IPS-18c (cell line): Measurements from ENCODE around the gene PTPN11.
"Not testable (repeated sequence)": the region's sequence is repeated elsewhere in the genome, so short reads cannot be mapped to it uniquely, and the experiment has no call there.

Experiments
- H3K4me3 ChIP-seq: 2 replicates; pipeline ENCODE4 v1.7.0; 2013; ENCODE audit warnings: low read depth, mild to moderate bottlenecking, low read length, moderate library complexity; ENCODE audit not compliant: insufficient read depth
- H3K9me3 ChIP-seq: one replicate; pipeline ENCODE4 v1.6.1; 2013; ENCODE audit warnings: mild to moderate bottlenecking, low read length, moderate library complexity; ENCODE audit not compliant: control insufficient read depth, insufficient read depth

The PTPN11 gene

DNA sequence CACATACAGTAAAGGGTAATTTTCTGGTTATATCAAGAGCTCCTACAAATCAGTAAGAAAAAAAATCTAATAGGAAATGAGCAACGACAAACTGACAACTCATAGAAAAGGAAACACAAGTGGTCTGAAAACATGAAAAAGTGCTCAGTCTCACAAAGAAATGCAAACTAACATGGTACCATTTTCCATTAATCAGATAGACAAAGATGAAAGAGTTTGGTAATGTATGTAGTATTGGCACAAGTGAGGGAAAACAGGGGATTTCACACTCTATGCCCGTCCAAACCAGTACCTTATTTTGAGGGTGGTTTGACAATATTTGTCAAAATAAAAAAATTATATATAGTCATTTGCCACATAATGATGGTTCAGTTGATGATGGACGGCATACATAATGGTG, 13.2 kb downstream of the PTPN11 start:
- peaks cover 2% of the 10 kb centered on the region for H3K9me3 ChIP-seq
- H3K4me3 ChIP-seq: no peak overlapping the region

DNA sequence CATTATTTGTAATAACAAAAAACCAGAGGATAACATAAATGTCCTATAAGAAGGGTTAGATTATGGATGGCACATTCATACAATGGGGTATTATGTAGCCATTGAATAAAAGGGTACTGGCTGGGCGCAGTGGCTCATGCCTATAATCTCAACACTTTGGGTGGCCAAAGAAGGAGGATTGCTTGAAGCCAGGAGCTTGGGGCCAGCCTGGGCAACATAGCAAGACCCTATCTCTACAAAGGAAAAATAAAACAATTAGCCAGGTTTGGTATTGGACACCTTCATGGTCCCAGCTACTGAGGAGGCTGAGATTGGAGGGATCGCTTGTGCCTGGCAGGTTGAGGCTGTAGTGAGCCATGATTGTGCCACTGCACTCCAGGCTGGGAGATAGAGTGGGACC, 14.8 kb downstream of the PTPN11 start:
- peaks cover 2% of the 10 kb centered on the region for H3K9me3 ChIP-seq
- H3K4me3 ChIP-seq: no peak overlapping the region

- not testable (repeated sequence) for H3K9me3 ChIP-seq, H3K4me3 ChIP-seq
Measured at GRCh38 chr12:112438645-112439044, 19.9 kb downstream of the PTPN11 start.

DNA sequence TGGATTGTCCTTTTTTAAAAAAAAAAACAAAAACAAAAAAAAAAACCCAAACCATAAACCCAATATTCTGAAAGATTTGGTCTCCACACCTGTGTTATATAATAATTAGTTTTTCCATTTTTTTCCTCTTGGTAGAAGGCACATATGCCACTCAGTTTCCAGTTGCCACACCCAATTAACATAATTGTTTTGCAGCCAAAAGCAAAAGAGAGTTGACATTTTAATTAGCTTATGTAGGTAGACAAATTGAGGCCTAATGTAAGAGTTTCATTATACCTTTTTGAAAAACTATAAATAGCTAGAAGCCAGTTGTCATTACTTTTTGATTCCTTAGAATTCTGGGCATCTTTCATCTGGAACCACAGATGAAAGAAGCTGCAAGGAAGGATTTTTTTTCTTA, 21.0 kb downstream of the PTPN11 start:
- no peak overlapping the region for H3K4me3 ChIP-seq
- H3K9me3 ChIP-seq: peaks cover 1% of the 10 kb centered on the region

- H3K4me3 ChIP-seq, H3K9me3 ChIP-seq: not testable (repeated sequence)
Measured at GRCh38 chr12:112440653-112441052, 21.9 kb downstream of the PTPN11 start.

DNA sequence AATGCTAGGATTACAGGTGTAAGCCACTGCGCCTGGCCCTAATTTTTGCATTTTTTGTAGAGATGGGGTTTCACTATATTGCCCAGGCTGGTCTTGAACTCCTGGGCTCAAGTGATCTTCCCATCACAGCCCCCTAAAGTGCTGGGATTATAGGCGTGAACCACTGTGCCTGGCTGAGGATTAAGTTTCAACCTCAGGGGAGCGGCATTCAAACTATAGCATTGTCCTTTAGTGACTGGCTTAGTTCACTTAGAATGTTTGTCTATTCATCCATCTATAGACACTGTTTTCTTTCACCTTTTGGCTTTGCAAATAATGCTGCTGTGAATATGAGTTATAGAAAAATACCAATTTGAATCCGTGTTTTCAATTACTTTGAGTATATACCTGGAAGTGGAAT, 25.2 kb downstream of the PTPN11 start:
- H3K4me3 ChIP-seq: no peak overlapping the region

DNA sequence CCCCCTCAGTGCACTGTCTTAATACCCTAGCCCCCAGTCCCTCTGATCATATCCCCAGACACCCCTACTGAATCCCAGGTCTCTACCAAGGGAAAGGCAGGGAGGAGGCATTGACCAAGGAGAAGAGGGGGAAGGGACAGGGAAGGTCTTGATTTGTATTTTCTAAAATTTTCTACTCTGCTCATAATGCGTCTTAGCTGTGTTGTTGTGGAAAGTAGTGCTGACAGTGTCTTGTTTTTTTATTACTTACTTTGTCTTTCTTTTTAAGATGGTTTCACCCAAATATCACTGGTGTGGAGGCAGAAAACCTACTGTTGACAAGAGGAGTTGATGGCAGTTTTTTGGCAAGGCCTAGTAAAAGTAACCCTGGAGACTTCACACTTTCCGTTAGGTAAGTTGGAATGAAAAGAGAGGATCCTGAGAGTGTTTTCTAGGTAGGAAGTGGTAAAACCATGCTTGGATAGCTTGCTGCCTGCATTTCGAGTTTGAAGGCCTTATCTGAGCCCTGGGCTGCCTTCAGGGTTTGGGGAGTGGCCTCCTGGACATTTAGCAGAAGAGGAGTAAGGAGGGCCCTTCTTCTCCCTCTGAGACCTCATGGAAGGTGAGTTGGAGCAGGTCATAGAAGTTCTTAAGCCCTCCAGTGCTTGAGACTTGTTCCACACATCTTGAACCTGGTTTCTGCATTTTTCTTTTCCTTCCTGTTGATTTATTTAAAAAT, 27.4 kb downstream of the PTPN11 start:
- H3K4me3 ChIP-seq: no peak overlapping the region

More for the DNA sequence above, 25.2 kb downstream of the PTPN11 start:
- no peaks in the 10 kb centered on the region for H3K9me3 ChIP-seq

DNA sequence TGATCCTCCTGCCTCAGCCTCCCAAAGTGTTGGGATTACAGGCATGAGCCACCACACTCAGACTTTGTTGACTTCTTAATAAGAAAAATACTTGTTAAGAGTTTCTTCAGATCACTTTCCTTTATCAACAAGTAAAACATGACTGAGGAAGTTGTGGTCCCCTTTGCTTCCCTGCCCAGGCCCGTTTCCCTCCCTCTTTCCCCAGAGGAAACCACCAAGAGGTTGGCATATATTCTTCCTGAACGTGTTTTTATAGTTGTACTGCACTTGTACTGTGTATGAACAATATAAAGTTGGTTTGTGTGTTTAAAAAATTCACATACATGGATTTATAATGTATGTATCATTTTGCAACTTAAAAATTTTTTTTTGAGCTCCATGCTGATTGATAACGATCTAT, 28.4 kb downstream of the PTPN11 start:
- H3K4me3 ChIP-seq: no peak overlapping the region
- no peaks in the 10 kb centered on the region for H3K9me3 ChIP-seq

More for the DNA sequence above, 27.4 kb downstream of the PTPN11 start:
- no peaks in the 10 kb centered on the region for H3K9me3 ChIP-seq

GRCh38 chr12:112448165-112448564, 29.4 kb downstream of the PTPN11 start:
- not testable (repeated sequence) for H3K9me3 ChIP-seq

GRCh38 chr12:112450725-112451124, 32.0 kb downstream of the PTPN11 start:
- H3K9me3 ChIP-seq: no peaks in the 10 kb centered on the region
- H3K4me3 ChIP-seq: no peak overlapping the region

More at GRCh38 chr12:112448165-112448564, 29.4 kb downstream of the PTPN11 start:
- not testable (repeated sequence) for H3K4me3 ChIP-seq

DNA sequence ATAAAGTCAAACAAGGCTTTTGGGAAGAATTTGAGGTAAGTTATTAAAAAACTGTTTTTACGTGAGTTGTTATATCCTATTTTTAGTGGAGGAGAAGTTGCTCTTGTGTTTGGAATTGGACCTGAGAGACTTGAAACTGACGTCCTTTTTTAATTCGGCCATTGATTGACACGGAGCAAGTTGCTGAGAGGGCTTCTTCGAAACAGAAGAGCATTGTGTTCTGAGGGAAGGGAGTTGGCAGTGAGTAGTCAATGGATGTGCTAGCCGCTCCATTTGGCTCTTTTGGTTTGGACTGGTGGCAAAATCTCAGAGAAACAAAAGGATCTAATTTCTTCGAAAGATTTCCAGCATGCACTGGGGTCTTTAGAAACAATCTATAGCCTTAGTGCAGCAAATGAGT, 37.3 kb downstream of the PTPN11 start:
- H3K4me3 ChIP-seq: no peak overlapping the region
- no peaks in the 10 kb centered on the region for H3K9me3 ChIP-seq

DNA sequence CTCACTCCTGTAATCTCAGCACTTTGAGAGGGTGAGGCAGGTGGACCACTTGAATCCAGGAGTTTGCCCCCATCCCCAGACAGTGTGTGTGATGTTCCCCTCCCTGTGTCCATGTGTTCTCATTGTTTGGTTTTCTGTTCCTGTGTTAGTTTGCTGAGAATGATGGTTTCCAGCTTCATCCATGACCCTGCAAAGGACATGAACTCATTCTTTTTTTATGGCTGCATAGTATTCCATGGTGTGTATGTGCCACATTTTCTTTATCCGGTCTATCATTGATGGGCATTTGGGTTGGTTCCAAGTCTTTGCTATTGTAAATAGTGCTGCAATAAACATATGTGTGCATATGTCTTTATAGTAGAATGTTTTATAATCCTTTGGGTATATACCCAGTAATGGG, 38.4 kb downstream of the PTPN11 start:
- H3K9me3 ChIP-seq, H3K4me3 ChIP-seq: not testable (repeated sequence)

DNA sequence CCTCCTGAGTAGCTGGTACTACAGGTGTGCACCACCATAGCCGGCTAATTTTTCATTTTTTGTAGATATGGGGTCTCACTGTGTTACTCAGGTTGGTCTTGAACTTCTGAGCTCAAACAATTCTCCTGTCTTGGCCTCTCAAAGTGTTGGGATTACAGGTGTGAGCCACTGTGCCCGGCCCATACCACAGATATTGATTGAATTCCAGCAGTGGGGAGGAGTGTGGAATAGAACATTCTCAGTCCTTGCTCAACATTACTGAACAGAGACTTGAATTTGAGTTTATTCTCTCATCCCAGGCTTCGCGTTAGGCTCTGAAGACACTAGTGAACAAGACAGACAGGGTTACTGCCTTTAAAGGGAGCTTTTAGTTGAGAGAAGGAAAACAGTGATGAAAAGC, 39.6 kb downstream of the PTPN11 start:
- Histone ChIP-seq H3K9me3 (no peaks in the 10 kb centered on the region), H3K4me3 (no peak overlapping the region)

DNA sequence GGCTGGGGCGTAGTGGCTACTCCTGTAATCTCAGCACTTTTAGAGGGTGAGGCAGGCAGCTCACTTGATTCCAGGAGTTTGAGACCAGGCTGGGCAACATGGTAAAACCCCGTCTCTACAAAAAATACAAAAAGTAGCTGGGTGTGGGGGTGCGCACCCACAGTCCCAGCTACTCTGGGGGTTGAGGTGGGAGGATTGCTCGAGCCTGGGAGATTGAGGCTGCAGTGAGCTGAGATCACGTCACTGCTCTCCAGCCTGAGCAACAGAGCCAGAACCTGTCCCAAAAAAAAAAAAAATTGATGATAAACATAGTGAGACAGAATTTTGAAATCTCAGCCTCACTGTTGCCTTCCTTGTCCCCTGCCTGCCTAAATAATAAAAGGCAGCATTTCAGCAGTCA, 40.0 kb downstream of the PTPN11 start:
- H3K4me3 ChIP-seq: no peak overlapping the region
- H3K9me3 ChIP-seq: no peaks in the 10 kb centered on the region

GRCh38 chr12:112463478-112463877, 44.7 kb downstream of the PTPN11 start:
- H3K9me3 ChIP-seq: no peaks in the 10 kb centered on the region
- H3K4me3 ChIP-seq: no peak overlapping the region

- no peaks in the 10 kb centered on the region for H3K9me3 ChIP-seq
- H3K4me3 ChIP-seq: no peak overlapping the region
Measured at GRCh38 chr12:112464605-112465004, 45.9 kb downstream of the PTPN11 start.

GRCh38 chr12:112466011-112466422, 47.3 kb downstream of the PTPN11 start:
- Histone ChIP-seq H3K9me3 (no peaks in the 10 kb centered on the region), H3K4me3 (no peak overlapping the region)

DNA sequence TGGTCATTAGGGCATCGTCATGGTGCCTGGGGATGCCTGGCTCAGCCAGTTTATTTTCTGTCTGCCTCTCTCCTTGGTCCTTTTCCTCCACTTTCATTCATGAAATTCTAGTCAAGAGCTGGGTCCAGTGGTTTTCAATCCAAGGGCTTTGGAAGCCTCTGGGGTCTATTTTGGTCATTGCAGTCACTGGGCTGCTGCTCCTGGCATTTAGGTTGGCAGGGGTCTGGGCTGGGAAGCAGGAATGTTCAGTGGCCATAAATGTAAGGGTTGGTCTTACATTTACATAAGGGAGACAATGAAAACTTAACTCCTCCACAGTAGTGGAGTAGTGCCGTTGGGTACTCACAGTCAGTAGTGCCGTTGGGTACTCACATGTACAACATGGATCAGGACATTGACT, 48.1 kb downstream of the PTPN11 start:
- Histone ChIP-seq H3K9me3 (no peaks in the 10 kb centered on the region), H3K4me3 (no peak overlapping the region)

DNA sequence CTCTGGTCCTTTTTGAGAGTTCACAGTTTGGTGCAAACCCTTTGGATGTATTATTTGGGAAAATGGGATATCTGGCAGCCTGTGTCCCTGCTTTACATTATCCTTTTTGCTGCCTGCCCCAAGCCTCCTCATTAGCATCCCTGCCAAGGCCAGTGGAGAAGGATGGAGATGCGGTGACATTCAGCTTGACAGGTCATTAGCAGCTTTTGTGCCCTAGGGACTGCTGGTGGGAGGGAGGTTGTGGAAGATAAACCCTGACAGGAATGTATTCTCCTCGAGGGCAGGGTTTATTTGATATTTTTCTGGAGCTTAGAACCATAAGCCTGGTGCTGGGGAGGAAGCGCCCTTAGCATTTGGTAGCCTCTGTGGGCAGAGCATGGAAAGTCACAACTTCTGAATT, 49.3 kb downstream of the PTPN11 start:
- Histone ChIP-seq H3K9me3 (no peaks in the 10 kb centered on the region), H3K4me3 (no peak overlapping the region)
